Osteocyte (in vitro differentiated cells): ENCODE results near the gene TPR. TPM values are rescaled to one million over a fixed set of nuclear protein-coding genes. Genes with fewer than 3 reads are reported as not detected.

Experiments used
- DNase-seq: peaks from one replicate; pipeline ENCODE4 v3.0.0; 2021; ENCODE audit warnings: mixed read lengths; ENCODE audit not compliant: unreplicated experiment; ENCODE audit errors: extremely low spot score
- H3K27ac Mint-ChIP-seq: one replicate; pipeline ENCODE4 v1.8.0; 2021; ENCODE audit warnings: mild to moderate bottlenecking, mixed read lengths; ENCODE audit not compliant: unreplicated experiment
- H3K27me3 Mint-ChIP-seq: one replicate; pipeline ENCODE4 v1.8.0; 2021; ENCODE audit warnings: mixed read lengths; ENCODE audit not compliant: unreplicated experiment
- H3K36me3 Mint-ChIP-seq: one replicate; pipeline ENCODE4 v1.8.0; 2021; ENCODE audit warnings: mixed read lengths; ENCODE audit not compliant: unreplicated experiment
- H3K4me1 Mint-ChIP-seq: one replicate; pipeline ENCODE4 v1.8.0; 2021; ENCODE audit warnings: mixed read lengths; ENCODE audit not compliant: unreplicated experiment
- H3K4me3 Mint-ChIP-seq: one replicate; pipeline ENCODE4 v1.8.0; 2021; ENCODE audit warnings: mild to moderate bottlenecking, moderate library complexity, mixed read lengths; ENCODE audit not compliant: unreplicated experiment
- H3K9me3 Mint-ChIP-seq: one replicate; pipeline ENCODE4 v1.8.0; 2021; ENCODE audit warnings: mixed read lengths; ENCODE audit not compliant: unreplicated experiment
- CTCF ChIP-seq: fragments of 200-600 bp; sonication (generic); IDR thresholded peaks from 2 replicates; pipeline ENCODE4 v1.5.0; 2021; ENCODE audit warnings: antibody characterized with exemption, mild to moderate bottlenecking, moderate library complexity
- total RNA-seq: library from RNA; stranded (reverse); gene quantifications from 2 replicates; pipeline ENCODE4 v1.2.1, GENCODE V29; 2021

TPR gene
- total RNA-seq, 1 donor from 2014 or later, result 116 TPM

- no peaks in the 10 kb centered on the region for H3K27me3 Mint-ChIP-seq
- DNase-seq, result no peak
- H3K4me1 Mint-ChIP-seq, result peaks cover 24% of the 10 kb centered on the region
- H3K36me3 Mint-ChIP-seq, result no peaks in the 10 kb centered on the region
- H3K4me3 Mint-ChIP-seq, result no peak overlapping the region
- H3K9me3 Mint-ChIP-seq, result no peaks in the 10 kb centered on the region
- H3K27ac Mint-ChIP-seq, result no peak overlapping the region
- TF ChIP-seq CTCF, result no peak
Measured at GRCh38 chr1:186286615-186287315, 88.3 kb downstream of the TPR start.

GRCh38 chr1:186283374-186283773 lies 91.7 kb downstream of the TPR start:
- Mint-ChIP-seq H3K36me3 (no peaks in the 10 kb centered on the region), H3K9me3 (no peaks in the 10 kb centered on the region), H3K4me3 (no peak overlapping the region), H3K27ac (no peak overlapping the region), H3K4me1 (peaks cover 23% of the 10 kb centered on the region), H3K27me3 (no peaks in the 10 kb centered on the region)
- no peak for DNase-seq
- no peak for TF ChIP-seq CTCF

- no peaks in the 10 kb centered on the region for H3K9me3 Mint-ChIP-seq
- DNase-seq, result no peak
- no peaks in the 10 kb centered on the region for H3K36me3 Mint-ChIP-seq
- peaks cover 22% of the 10 kb centered on the region for H3K4me1 Mint-ChIP-seq
- no peak for TF ChIP-seq CTCF
- no peak overlapping the region for H3K4me3 Mint-ChIP-seq
- no peaks in the 10 kb centered on the region for H3K27me3 Mint-ChIP-seq
- no peak overlapping the region for H3K27ac Mint-ChIP-seq
Measured at GRCh38 chr1:186282466-186282865, 92.6 kb downstream of the TPR start.

GRCh38 chr1:186275822-186276221 lies 99.2 kb downstream of the TPR start:
- Mint-ChIP-seq H3K9me3 (no peaks in the 10 kb centered on the region), H3K27ac (no peak overlapping the region), H3K4me3 (no peak overlapping the region), H3K4me1 (peaks cover 12% of the 10 kb centered on the region), H3K27me3 (no peaks in the 10 kb centered on the region), H3K36me3 (no peaks in the 10 kb centered on the region)
- DNase-seq, result no peak
- TF ChIP-seq CTCF, result no peak

- Mint-ChIP-seq H3K27me3 (no peaks in the 10 kb centered on the region), H3K9me3 (peaks cover 5% of the 10 kb centered on the region), H3K4me3 (no peak overlapping the region), H3K27ac (no peak overlapping the region), H3K36me3 (no peaks in the 10 kb centered on the region), H3K4me1 (no peaks in the 10 kb centered on the region)
- TF ChIP-seq CTCF, result no peak
- no peak for DNase-seq
Measured at GRCh38 chr1:186272486-186272885, 102.6 kb downstream of the TPR start.
